Muscle layer of colon (tissue), 2 donors: ENCODE data around the gene GALR2.
A peak's percentile ranks its signal among the peaks of the same experiment; 100 is the strongest.

Experiments used
- H3K27ac ChIP-seq: one replicate; pipeline ENCODE4 v1.7.0; 2013; ENCODE audit warnings: low read depth, mild to moderate bottlenecking, low read length, moderate library complexity
- H3K27me3 ChIP-seq, 2 donors: one replicate each; pipeline ENCODE4 v1.7.0; 2013; ENCODE audit warnings: low read length in 2 of 2, mild to moderate bottlenecking in 2 of 2; ENCODE audit not compliant: insufficient read depth in 2 of 2, control insufficient read depth in 1 of 2
- H3K36me3 ChIP-seq: one replicate; pipeline ENCODE4 v1.7.0; 2013; ENCODE audit warnings: mild to moderate bottlenecking, low read length; ENCODE audit not compliant: insufficient read depth
- H3K4me1 ChIP-seq: one replicate; pipeline ENCODE4 v1.7.0; 2013; ENCODE audit warnings: mild to moderate bottlenecking, low read length; ENCODE audit not compliant: insufficient read depth
- H3K4me3 ChIP-seq, 2 donors: one replicate each; pipeline ENCODE4 v1.7.0; 2013; ENCODE audit warnings: low read length in 2 of 2, low read depth in 1 of 2, mild to moderate bottlenecking in 1 of 2, moderate library complexity in 1 of 2
- H3K9ac ChIP-seq: one replicate; pipeline ENCODE4 v1.7.0; 2013; ENCODE audit warnings: low read length
- H3K9me3 ChIP-seq: one replicate; pipeline ENCODE4 v1.7.0; 2013; ENCODE audit warnings: mild to moderate bottlenecking, low read length
- donor health status: abdominal sarcoma.
- donor health status: Adenocarcinoma of cecum.

The GALR2 gene

DNA sequence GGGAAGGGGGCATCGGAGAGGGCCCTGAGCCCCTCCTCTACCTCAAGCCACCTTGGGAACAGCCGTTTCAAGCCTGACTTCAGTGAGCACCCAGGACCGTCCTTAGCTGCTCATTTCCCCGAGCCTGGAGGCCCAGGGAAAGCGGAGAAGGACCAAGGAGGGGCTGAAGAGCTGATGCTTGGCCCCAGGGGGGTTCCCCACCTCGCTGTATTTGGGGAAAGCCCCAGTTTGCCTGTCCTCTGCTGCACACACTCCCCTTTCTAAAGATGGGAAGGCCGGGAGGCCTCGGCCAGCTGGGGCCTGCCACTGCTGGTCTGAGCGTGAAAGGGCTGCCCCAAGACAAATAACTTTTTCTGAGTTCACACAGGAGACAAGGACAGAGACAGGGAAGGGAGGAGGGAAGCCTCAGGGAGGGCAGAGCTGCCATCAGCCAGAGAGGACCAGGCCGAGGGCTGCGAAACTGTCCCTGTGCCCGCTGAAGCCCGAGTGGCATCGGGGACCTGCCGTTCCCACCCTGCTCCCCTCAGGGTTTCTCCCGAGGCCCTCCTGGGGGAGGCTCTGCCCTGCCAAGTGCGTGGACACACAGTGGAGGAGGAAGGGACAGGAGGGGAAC lies 16.0 kb downstream of the GALR2 start:
- Histone ChIP-seq H3K4me1 (no peaks in the 10 kb centered on the region), H3K27me3 (no peaks in the 10 kb centered on the region), H3K4me3 (no peak overlapping the region), H3K9me3 (no peaks in the 10 kb centered on the region), H3K27ac (no peak overlapping the region), H3K36me3 (peaks cover 91% of the 10 kb centered on the region), H3K9ac (no peak overlapping the region)

- Histone ChIP-seq H3K9ac (no peak overlapping the region), H3K27ac (no peak overlapping the region), H3K9me3 (no peaks in the 10 kb centered on the region), H3K4me1 (no peaks in the 10 kb centered on the region), H3K27me3 (no peaks in the 10 kb centered on the region), H3K36me3 (peaks cover 85% of the 10 kb centered on the region), H3K4me3 (no peak overlapping the region)
Observed at GRCh38 chr17:76091526-76092286, 17.1 kb downstream of the GALR2 start.

DNA sequence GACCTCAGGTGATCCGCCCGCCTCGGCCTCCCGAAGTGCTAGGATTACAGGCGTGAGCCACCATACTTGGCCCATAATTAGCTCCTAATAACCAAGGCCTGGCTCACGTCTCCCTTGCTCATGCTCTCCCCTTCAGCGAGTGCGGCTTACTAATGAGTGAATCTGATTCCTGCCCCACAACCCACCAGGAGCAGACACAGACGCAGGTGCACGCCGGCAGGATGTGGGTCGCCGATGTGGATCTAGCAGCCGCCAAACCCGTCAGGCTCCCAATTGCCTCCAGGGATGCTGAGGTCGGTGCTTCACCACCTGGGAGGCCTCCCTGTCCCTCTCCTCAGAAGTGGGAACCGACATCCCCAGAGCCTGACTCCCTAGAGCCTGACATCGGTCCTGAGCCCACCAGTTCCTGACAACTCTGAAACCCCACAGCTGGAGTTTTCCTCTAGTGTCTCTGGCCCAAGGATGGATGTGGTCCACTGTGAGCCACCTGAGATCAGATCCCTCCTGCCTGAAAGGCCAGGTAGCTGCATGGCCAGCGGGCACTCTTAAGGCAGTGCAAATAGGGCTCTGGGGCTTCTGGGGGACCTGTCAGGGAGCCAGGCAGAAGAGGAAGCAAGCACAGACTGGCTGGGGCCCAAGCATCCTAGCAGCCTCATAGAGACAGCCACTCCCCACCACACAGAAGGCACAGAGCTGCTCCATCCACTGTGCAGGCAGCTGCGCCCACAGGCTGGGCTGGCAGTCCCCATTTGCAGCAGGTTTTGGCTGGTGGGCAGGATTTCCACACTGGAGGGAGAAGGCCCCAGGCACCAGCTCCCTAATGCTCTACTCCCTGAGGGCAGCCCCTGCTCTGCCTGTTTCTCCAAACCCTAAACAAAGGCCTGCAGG lies 18.2 kb downstream of the GALR2 start:
- Histone ChIP-seq H3K36me3 (peaks cover 84% of the 10 kb centered on the region), H3K27ac (no peak overlapping the region), H3K9me3 (no peaks in the 10 kb centered on the region), H3K4me1 (no peaks in the 10 kb centered on the region), H3K9ac (no peak overlapping the region), H3K4me3 (no peak overlapping the region), H3K27me3 (no peaks in the 10 kb centered on the region)

GRCh38 chr17:76094046-76094445 lies 19.5 kb downstream of the GALR2 start:
- H3K9me3 ChIP-seq = no peaks in the 10 kb centered on the region
- no peak overlapping the region for H3K9ac ChIP-seq
- H3K27ac ChIP-seq = no peak overlapping the region
- H3K4me3 ChIP-seq = no peak overlapping the region
- no peaks in the 10 kb centered on the region for H3K27me3 ChIP-seq
- peaks cover 75% of the 10 kb centered on the region for H3K36me3 ChIP-seq
- H3K4me1 ChIP-seq = no peaks in the 10 kb centered on the region

- Histone ChIP-seq H3K27ac (no peak overlapping the region), H3K9ac (no peak overlapping the region), H3K4me3 (no peak overlapping the region), H3K4me1 (no peaks in the 10 kb centered on the region), H3K36me3 (peaks cover 64% of the 10 kb centered on the region), H3K27me3 (no peaks in the 10 kb centered on the region), H3K9me3 (no peaks in the 10 kb centered on the region)
Observed at GRCh38 chr17:76095943-76096342, 21.4 kb downstream of the GALR2 start.

DNA sequence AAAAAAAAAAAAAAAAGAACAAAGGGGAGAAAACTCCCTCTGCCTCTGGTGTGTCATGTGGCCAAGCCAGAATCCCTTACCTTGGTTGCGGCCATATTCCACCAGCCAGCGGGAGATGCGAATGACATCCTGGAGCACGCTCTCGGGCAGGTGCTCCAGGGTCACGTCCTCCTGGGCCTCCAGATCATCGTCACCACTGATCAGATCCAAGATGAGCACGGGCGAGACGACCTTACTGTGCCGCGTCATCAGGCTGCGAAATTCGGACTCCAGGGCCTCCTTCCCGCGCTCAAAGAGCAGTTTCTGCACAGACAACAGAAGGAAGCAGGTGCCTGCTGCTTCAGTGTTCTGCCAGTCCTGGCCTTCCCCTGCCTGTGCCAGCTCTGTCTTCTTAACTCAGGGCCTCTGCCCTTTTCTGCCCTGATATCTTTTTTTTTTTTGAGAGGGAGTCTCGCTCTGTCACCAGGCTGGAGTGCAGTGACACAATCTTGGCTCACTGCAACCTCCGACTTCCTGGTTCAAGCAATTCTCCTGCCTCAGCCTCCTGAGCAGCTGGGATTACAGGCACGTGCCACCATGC lies 23.2 kb downstream of the GALR2 start:
- Histone ChIP-seq H3K27ac (no peak overlapping the region), H3K9me3 (no peaks in the 10 kb centered on the region), H3K27me3 (no peaks in the 10 kb centered on the region), H3K9ac (no peak overlapping the region), H3K4me3 (no peak overlapping the region), H3K36me3 (peaks cover 58% of the 10 kb centered on the region), H3K4me1 (peaks cover 8% of the 10 kb centered on the region)

DNA sequence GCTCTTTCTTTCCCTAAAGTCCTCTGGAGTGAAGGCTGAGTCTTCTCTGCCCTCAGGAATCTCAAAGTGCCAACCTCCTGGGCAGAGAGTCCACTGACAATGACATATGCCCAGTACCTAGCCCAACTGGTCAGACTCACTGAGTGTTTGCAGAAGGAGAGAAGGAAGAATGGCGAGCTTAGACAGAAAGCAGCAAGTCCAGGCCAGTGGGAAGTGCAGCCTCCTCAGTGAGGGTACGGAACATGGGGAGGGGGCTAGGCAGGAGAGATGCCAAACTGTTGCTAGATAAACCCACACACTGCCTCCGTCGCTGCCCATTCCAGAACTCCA lies 28.3 kb downstream of the GALR2 start:
- Histone ChIP-seq H3K4me1 (peaks cover 17% of the 10 kb centered on the region), H3K27ac (peak overlapping the region; percentile 88), H3K9ac (peak overlapping the region; percentile 41), H3K36me3 (peaks cover 17% of the 10 kb centered on the region), H3K4me3 (peak overlapping the region; percentile 76 to 86), H3K27me3 (no peaks in the 10 kb centered on the region), H3K9me3 (no peaks in the 10 kb centered on the region)

DNA sequence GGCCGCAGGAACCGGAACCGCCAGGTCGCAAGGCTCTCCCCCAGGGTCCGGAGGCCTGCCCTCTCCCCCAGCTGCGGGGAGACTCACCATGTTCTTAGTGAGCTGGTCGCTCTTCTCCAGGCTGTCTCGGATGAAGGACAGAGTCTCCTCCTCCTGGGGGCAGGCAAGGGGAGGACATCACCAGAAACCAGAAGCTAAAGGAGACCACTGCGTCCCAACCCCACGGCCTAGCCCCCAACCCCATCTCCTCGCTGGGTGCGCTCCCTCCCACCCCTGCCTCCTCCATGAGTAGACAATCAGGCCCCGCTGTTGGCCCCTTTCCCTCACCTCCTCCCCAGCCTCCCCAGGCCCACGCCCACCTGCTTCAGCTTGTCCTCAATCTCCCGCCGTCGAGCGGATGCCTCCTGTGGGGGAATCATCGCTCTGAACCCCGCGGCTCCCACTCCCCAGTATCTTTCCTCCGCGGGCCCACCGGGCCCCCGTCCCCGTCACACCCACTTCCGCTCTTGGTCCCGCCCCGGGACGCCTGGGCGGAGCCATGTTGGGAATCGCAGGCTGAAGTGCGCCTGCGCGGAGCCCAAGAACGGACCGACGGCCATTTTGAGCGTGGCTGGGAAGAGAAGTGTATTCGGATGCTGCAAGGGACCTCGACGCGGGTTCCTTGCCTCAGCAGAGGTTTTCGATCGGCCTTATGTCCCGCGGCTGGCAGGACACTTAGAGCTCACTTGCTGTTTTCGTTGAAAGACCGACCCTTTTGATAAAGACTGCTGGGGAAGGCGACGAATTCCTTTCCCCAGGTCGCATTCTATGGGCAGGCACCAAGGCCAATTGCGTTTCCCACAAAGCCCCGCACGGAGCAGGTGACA lies 28.9 kb downstream of the GALR2 start, which contains the start of gene EXOC7:
Gene EXOC7, minus strand, starts transcription at position 514 of the 866 bp plus-strand sequence. Its CDS starts 95 bp downstream, at position 419.
- peak within 1 kb of the TSS; percentile 88 for H3K27ac ChIP-seq
- peaks cover 15% of the 10 kb centered on the region for H3K36me3 ChIP-seq
- no peaks in the 10 kb centered on the region for H3K9me3 ChIP-seq
- peak within 1 kb of the TSS; percentile 41 for H3K9ac ChIP-seq
- no peaks in the 10 kb centered on the region for H3K27me3 ChIP-seq
- peaks cover 17% of the 10 kb centered on the region for H3K4me1 ChIP-seq
- H3K4me3 ChIP-seq = peak within 1 kb of the TSS; percentile 76 to 86

- H3K4me3 ChIP-seq = peak overlapping the region; percentile 76 to 86
- H3K27me3 ChIP-seq = no peaks in the 10 kb centered on the region
- peak overlapping the region; percentile 41 for H3K9ac ChIP-seq
- H3K36me3 ChIP-seq = peaks cover 15% of the 10 kb centered on the region
- peaks cover 17% of the 10 kb centered on the region for H3K4me1 ChIP-seq
- H3K27ac ChIP-seq = peak overlapping the region; percentile 88
- H3K9me3 ChIP-seq = no peaks in the 10 kb centered on the region
Observed at GRCh38 chr17:76104140-76104895, 29.7 kb downstream of the GALR2 start.

GRCh38 chr17:76104896-76105231 lies 30.3 kb downstream of the GALR2 start:
- H3K9me3 ChIP-seq = no peaks in the 10 kb centered on the region
- H3K36me3 ChIP-seq = peaks cover 13% of the 10 kb centered on the region
- H3K4me1 ChIP-seq = peaks cover 17% of the 10 kb centered on the region
- H3K27ac ChIP-seq = no peak overlapping the region
- no peaks in the 10 kb centered on the region for H3K27me3 ChIP-seq
- no peak overlapping the region for H3K9ac ChIP-seq
- H3K4me3 ChIP-seq = no peak overlapping the region
